ENCODE data around the gene ATAD3A.

ATAD3A gene

GRCh38 chr1:1539310-1540089, 27.5 kb downstream of the ATAD3A start:
- peak; percentile 73 for DNase-seq (ENCODE audit: low spot score)

- DNase-seq (ENCODE audit: low spot score): peak; percentile 95
Measured at GRCh38 chr1:1540090-1540817, 28.3 kb downstream of the ATAD3A start, which contains the start of gene TMEM240. TMEM240 (minus strand) TSS chr1:1540624; CDS start chr1:1540346, 278 bp downstream.

GRCh38 chr1:1540818-1541628, 29.1 kb downstream of the ATAD3A start:
- DNase-seq (ENCODE audit: low spot score): no peak

GRCh38 chr1:1541956-1542765, 30.2 kb downstream of the ATAD3A start:
- no peak for DNase-seq (ENCODE audit: low spot score)

- DNase-seq (ENCODE audit: low spot score): no peak
Measured at GRCh38 chr1:1542766-1543705, 31.1 kb downstream of the ATAD3A start.

GRCh38 chr1:1543706-1544099, 31.7 kb downstream of the ATAD3A start:
- peak; percentile 65 for DNase-seq (ENCODE audit: low spot score)

- DNase-seq (ENCODE audit: low spot score): no peak
Measured at GRCh38 chr1:1544544-1544943, 32.6 kb downstream of the ATAD3A start.

- no peak for DNase-seq (ENCODE audit: low spot score)
Measured at GRCh38 chr1:1545946-1546737, 34.2 kb downstream of the ATAD3A start.

- DNase-seq (ENCODE audit: low spot score): no peak
Measured at GRCh38 chr1:1547011-1547410, 35.0 kb downstream of the ATAD3A start.

- no peak for DNase-seq (ENCODE audit: low spot score)
Measured at GRCh38 chr1:1547476-1547875, 35.5 kb downstream of the ATAD3A start.

- no peak for DNase-seq (ENCODE audit: low spot score)
Measured at GRCh38 chr1:1548591-1548990, 36.6 kb downstream of the ATAD3A start.

GRCh38 chr1:1550087-1550486, 38.1 kb downstream of the ATAD3A start:
- DNase-seq (ENCODE audit: low spot score): no peak

- DNase-seq (ENCODE audit: low spot score): peak; percentile 68
Measured at GRCh38 chr1:1550591-1551432, 38.9 kb downstream of the ATAD3A start.

GRCh38 chr1:1551524-1552262, 39.7 kb downstream of the ATAD3A start:
- no peak for DNase-seq (ENCODE audit: low spot score)

- DNase-seq (ENCODE audit: low spot score): no peak
Measured at GRCh38 chr1:1552263-1552639, 40.3 kb downstream of the ATAD3A start.

- no peak for DNase-seq (ENCODE audit: low spot score)
Measured at GRCh38 chr1:1553821-1554494, 42.0 kb downstream of the ATAD3A start.

- no peak for DNase-seq (ENCODE audit: low spot score)
Measured at GRCh38 chr1:1554550-1554925, 42.6 kb downstream of the ATAD3A start.

All from AG20443 (cell line).